ENCODE data around the gene CXXC5. TPM values are rescaled to one million over a fixed set of nuclear protein-coding genes. Genes with fewer than 3 reads are reported as not detected.
"Not testable (repeated sequence)": the region's sequence is repeated elsewhere in the genome, so short reads cannot be mapped to it uniquely, and the experiment has no call there.

CXXC5 gene
- total RNA-seq, 1 experiment from 2014 or later, result 57.2 TPM

- H3K36me3 ChIP-seq (ENCODE audit: insufficient read depth, low read length, poor library complexity, severe bottlenecking), result no peaks in the 10 kb centered on the region
- CTCF ChIA-PET, result interaction anchor here (0.6 kb wide), 1 partner anchor 13 kb away, joined by 3 read pairs; no protein-coding TSS in a partner anchor
- H3K9me3 ChIP-seq (ENCODE audit: low read depth, low read length, poor library complexity, severe bottlenecking), result no peaks in the 10 kb centered on the region
- no peaks in the 10 kb centered on the region for H3K4me1 ChIP-seq (ENCODE audit: insufficient read depth, low read length, poor library complexity, severe bottlenecking)
- no TSS peak for BruUV-seq (replicated peaks)
- H3K27me3 ChIP-seq (replicated peaks; ENCODE audit: insufficient read depth, low read depth, low read length, poor library complexity), result no peaks in the 10 kb centered on the region
- intact Hi-C loops (cut with micrococcal nuclease; ENCODE audit: unreplicated experiment), result no loop called here
- H3K27ac ChIP-seq (ENCODE audit: low read depth, low read length, poor library complexity, severe bottlenecking), result no peak overlapping the region
- H3K4me3 ChIP-seq (ENCODE audit: low read depth, low read length, poor library complexity, severe bottlenecking), result no peak overlapping the region
- TF ChIP-seq EZH2 (IDR thresholded peaks at IDR 0.05; ENCODE audit: borderline replicate concordance, low read depth, low read length, poor library complexity, severe bottlenecking), result no peak
- TF ChIP-seq, protein P1, sequence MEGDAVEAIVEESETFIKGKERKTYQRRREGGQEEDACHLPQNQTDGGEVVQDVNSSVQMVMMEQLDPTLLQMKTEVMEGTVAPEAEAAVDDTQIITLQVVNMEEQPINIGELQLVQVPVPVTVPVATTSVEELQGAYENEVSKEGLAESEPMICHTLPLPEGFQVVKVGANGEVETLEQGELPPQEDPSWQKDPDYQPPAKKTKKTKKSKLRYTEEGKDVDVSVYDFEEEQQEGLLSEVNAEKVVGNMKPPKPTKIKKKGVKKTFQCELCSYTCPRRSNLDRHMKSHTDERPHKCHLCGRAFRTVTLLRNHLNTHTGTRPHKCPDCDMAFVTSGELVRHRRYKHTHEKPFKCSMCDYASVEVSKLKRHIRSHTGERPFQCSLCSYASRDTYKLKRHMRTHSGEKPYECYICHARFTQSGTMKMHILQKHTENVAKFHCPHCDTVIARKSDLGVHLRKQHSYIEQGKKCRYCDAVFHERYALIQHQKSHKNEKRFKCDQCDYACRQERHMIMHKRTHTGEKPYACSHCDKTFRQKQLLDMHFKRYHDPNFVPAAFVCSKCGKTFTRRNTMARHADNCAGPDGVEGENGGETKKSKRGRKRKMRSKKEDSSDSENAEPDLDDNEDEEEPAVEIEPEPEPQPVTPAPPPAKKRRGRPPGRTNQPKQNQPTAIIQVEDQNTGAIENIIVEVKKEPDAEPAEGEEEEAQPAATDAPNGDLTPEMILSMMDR (conservative IDR thresholded peaks at IDR 0.05; ENCODE audit: low read depth, low read length), result no peak
- no peak for DNase-seq (ENCODE audit: low spot score)
- POLR2A ChIA-PET (ENCODE audit: low non-redundant PET), result no interaction called here
These were observed 75.9 kb downstream of the CXXC5 start for GRCh38 chr5:139723986-139724587.

- no peaks in the 10 kb centered on the region for H3K27me3 ChIP-seq (replicated peaks; ENCODE audit: insufficient read depth, low read depth, low read length, poor library complexity)
- no peak overlapping the region for H3K4me3 ChIP-seq (ENCODE audit: low read depth, low read length, poor library complexity, severe bottlenecking)
- ChIA-PET POLR2A (ENCODE audit: low non-redundant PET) (no interaction called here), CTCF (interaction anchor here (0.6 kb wide), 1 partner anchor 10 kb away, joined by 3 read pairs; no protein-coding TSS in a partner anchor)
- TF ChIP-seq, protein P1 (conservative IDR thresholded peaks at IDR 0.05; ENCODE audit: low read depth, low read length), result no peak
- TF ChIP-seq EZH2 (IDR thresholded peaks at IDR 0.05; ENCODE audit: borderline replicate concordance, low read depth, low read length, poor library complexity, severe bottlenecking), result no peak
- no TSS peak for BruUV-seq (replicated peaks)
- no peaks in the 10 kb centered on the region for H3K9me3 ChIP-seq (ENCODE audit: low read depth, low read length, poor library complexity, severe bottlenecking)
- no peaks in the 10 kb centered on the region for H3K36me3 ChIP-seq (ENCODE audit: insufficient read depth, low read length, poor library complexity, severe bottlenecking)
- H3K4me1 ChIP-seq (ENCODE audit: insufficient read depth, low read length, poor library complexity, severe bottlenecking), result no peaks in the 10 kb centered on the region
- no peak overlapping the region for H3K27ac ChIP-seq (ENCODE audit: low read depth, low read length, poor library complexity, severe bottlenecking)
- intact Hi-C loops (cut with micrococcal nuclease; ENCODE audit: unreplicated experiment), result no loop called here
- no peak for DNase-seq (ENCODE audit: low spot score)
These were observed 77.1 kb downstream of the CXXC5 start for GRCh38 chr5:139725073-139725830.

DNA sequence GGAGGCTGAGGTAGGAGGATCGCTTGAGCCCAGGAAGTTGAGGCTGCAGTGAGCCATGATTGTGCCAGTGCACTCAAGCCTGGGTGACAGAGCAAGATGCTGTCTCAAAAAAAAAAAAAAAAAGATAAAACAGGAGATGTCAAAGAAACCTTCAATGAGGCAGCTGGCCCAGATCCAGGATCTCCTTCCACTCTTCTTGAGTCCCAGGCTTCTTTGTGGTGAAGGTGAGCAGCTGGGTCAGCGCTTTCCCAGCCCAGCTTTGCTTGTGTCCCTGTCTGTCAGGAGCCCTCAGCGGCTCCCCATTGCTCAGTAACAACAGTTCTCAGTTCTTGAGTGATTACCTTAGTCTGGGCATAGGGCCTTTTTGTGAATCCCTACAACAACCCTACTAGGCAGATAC, 78.1 kb downstream of the CXXC5 start:
- POLR2A ChIA-PET (ENCODE audit: low non-redundant PET), result no interaction called here
- Histone ChIP-seq H3K9me3 (ENCODE audit: low read depth, low read length, poor library complexity, severe bottlenecking) (no peaks in the 10 kb centered on the region), H3K27ac (ENCODE audit: low read depth, low read length, poor library complexity, severe bottlenecking) (no peak overlapping the region), H3K36me3 (ENCODE audit: insufficient read depth, low read length, poor library complexity, severe bottlenecking) (no peaks in the 10 kb centered on the region), H3K27me3 (replicated peaks; ENCODE audit: insufficient read depth, low read depth, low read length, poor library complexity) (no peaks in the 10 kb centered on the region), H3K4me3 (ENCODE audit: low read depth, low read length, poor library complexity, severe bottlenecking) (no peak overlapping the region), H3K4me1 (ENCODE audit: insufficient read depth, low read length, poor library complexity, severe bottlenecking) (no peaks in the 10 kb centered on the region)
- DNase-seq (ENCODE audit: low spot score), result no peak
- TF ChIP-seq, protein P1 (conservative IDR thresholded peaks at IDR 0.05; ENCODE audit: low read depth, low read length), result no peak
- TF ChIP-seq EZH2 (IDR thresholded peaks at IDR 0.05; ENCODE audit: borderline replicate concordance, low read depth, low read length, poor library complexity, severe bottlenecking), result no peak
- CTCF ChIA-PET, result no interaction called here
- BruUV-seq (replicated peaks), result no TSS peak
- intact Hi-C loops (cut with micrococcal nuclease; ENCODE audit: unreplicated experiment), result no loop called here

DNA sequence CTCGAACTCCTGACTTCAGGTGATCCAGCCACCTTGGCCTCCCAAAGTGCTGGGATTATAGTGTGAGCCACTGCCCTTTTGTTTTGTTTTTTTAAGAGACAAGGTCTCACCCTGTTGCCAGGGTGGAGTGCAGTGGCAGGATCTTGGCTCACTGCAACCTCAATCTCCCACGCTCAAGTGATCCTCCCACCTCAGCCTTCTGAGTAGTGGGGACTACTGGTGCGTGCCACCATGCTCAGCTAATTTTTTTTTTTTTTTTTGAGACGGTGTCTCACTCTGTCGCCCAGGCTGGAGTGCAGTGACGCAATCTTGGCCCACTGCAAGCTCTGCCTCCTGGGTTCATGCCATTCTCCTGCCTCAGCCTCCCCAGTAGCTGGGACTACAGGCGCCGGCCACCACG, 79.5 kb downstream of the CXXC5 start:
- H3K9me3 ChIP-seq (ENCODE audit: low read depth, low read length, poor library complexity, severe bottlenecking); H3K27me3 ChIP-seq (replicated peaks; ENCODE audit: insufficient read depth, low read depth, low read length, poor library complexity); DNase-seq (ENCODE audit: low spot score); intact Hi-C loops (cut with micrococcal nuclease; ENCODE audit: unreplicated experiment); POLR2A ChIA-PET (ENCODE audit: low non-redundant PET); H3K4me1 ChIP-seq (ENCODE audit: insufficient read depth, low read length, poor library complexity, severe bottlenecking); H3K36me3 ChIP-seq (ENCODE audit: insufficient read depth, low read length, poor library complexity, severe bottlenecking); BruUV-seq (replicated peaks); H3K4me3 ChIP-seq (ENCODE audit: low read depth, low read length, poor library complexity, severe bottlenecking); H3K27ac ChIP-seq (ENCODE audit: low read depth, low read length, poor library complexity, severe bottlenecking): not testable (repeated sequence)
- CTCF ChIA-PET, result interaction anchor here (0.6 kb wide), 1 partner anchor 18 kb away, joined by 3 read pairs; no protein-coding TSS in a partner anchor
